Peyer's patch (tissue), 4 donors: ENCODE data around the gene SCARB1. TPM values are rescaled to one million over a fixed set of nuclear protein-coding genes. Genes with fewer than 3 reads are reported as not detected.

Experiments
- DNase-seq, 3 donors: peaks; one replicate each; pipeline ENCODE4 v3.0.0-alpha.2; 2017 to 2019
- H3K27ac ChIP-seq, 4 donors: fragments of 200-600 bp; sonication (generic); one replicate each; pipeline ENCODE4 v1.5.1; 2016 to 2019
- H3K27me3 ChIP-seq, 2 donors: fragments of 200-600 bp; sonication (generic); one replicate each; pipeline ENCODE4 v1.5.1; 2019
- H3K36me3 ChIP-seq, 3 donors: fragments of 200-600 bp; sonication (generic); one replicate each; pipeline ENCODE4 v1.5.1; 2016 to 2019
- H3K4me1 ChIP-seq, 4 donors: fragments of 200-600 bp; sonication (generic); one replicate each; pipeline ENCODE4 v1.5.1; 2016 to 2019
- H3K4me3 ChIP-seq, 4 donors: fragments of 200-600 bp; sonication (generic); 1 replicate in 3 of 4; 2 replicates in 1 of 4; pipeline ENCODE4 v1.5.1; 2016 to 2019; ENCODE audit warnings: mild to moderate bottlenecking in 1 of 4
- H3K9me3 ChIP-seq, 4 donors: fragments of 200-600 bp; sonication (generic); one replicate each; pipeline ENCODE4 v1.5.1; 2016 to 2019; ENCODE audit warnings: mild to moderate bottlenecking in 1 of 4
- POLR2A ChIP-seq, 2 donors: fragments of 450-650 bp; IDR thresholded peaks; one replicate each; pipeline ENCODE4 v1.5.1; 2017; ENCODE audit warnings: antibody characterized with exemption in 2 of 2, mild to moderate bottlenecking in 2 of 2, moderate library complexity in 2 of 2
- total RNA-seq, 4 donors: library from RNA; depleted of rRNA; stranded (reverse); fragments of >200 nt; gene quantifications; one replicate each; pipeline ENCODE4 v1.1.0, GENCODE V29; 2016
- TF ChIP-seq, protein P1 (sequence below), 6 experiments: fragments of 450-650 bp in 4 of 6; fragments of 200-600 bp in 2 of 6; sonication (generic) in 1 of 6; IDR thresholded peaks; one replicate each; pipeline ENCODE4 v1.5.1; 2017 to 2019; ENCODE audit warnings: antibody characterized with exemption in 6 of 6, mild to moderate bottlenecking in 3 of 6, moderate library complexity in 1 of 6

Gene SCARB1
- total RNA-seq, 4 donors from 2014 or later: 14.9 to 214 (median 64.6) TPM

DNA sequence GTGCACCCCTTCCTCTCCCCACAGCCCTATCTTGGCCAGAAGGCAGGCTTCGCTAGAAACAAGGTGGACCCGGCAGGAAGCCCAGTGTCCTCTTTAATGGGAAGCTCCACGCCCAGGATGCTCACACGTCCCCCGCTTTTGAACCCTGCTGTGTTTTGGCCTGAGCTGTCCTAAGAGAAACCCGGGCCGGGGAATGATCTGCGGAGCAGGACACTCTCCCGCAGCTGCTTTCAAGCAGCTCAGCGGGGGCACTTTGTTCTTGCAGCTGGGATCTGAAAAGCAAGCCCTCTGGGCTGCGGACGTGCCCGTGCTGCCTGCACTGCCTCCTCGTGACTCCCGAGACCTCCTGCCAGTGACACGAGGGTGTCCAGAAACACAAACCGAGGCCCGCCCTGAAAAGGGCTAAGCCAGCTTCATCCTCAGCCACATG is 30.0 kb downstream of the SCARB1 start:
- Histone ChIP-seq H3K4me1 (peaks cover 0 to 24% (median 0%) of the 10 kb centered on the region in 4 donors), H3K9me3 (no peaks in the 10 kb centered on the region), H3K27ac (no peak overlapping the region), H3K27me3 (no peaks in the 10 kb centered on the region), H3K36me3 (no peaks in the 10 kb centered on the region), H3K4me3 (no peak overlapping the region)
- TF ChIP-seq, protein P1, sequence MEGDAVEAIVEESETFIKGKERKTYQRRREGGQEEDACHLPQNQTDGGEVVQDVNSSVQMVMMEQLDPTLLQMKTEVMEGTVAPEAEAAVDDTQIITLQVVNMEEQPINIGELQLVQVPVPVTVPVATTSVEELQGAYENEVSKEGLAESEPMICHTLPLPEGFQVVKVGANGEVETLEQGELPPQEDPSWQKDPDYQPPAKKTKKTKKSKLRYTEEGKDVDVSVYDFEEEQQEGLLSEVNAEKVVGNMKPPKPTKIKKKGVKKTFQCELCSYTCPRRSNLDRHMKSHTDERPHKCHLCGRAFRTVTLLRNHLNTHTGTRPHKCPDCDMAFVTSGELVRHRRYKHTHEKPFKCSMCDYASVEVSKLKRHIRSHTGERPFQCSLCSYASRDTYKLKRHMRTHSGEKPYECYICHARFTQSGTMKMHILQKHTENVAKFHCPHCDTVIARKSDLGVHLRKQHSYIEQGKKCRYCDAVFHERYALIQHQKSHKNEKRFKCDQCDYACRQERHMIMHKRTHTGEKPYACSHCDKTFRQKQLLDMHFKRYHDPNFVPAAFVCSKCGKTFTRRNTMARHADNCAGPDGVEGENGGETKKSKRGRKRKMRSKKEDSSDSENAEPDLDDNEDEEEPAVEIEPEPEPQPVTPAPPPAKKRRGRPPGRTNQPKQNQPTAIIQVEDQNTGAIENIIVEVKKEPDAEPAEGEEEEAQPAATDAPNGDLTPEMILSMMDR (IDR thresholded peaks at IDR 0.05): no peak
- TF ChIP-seq POLR2A (IDR thresholded peaks at IDR 0.05): no peak
- DNase-seq: no peak

DNA sequence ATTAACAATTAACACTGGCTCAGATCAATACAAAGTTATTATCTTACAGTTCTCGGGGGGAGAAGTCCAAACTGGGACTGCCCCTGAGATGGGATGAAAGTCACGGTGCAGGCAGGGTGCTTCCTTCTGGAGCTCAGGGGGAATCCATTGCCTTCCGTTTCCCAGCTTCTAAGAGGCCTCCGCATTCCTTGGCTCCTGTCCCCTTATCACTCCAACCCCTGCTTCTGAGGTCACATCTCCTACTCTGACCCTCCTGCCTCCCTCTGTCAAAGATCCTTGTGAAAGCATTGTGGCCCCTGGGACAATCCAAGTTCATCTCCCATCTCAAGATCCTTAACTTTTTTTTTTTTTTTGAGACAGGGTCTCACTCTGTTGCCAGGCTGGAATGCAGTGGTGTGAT is 30.8 kb downstream of the SCARB1 start:
- Histone ChIP-seq H3K9me3 (no peaks in the 10 kb centered on the region), H3K4me1 (peaks cover 0 to 25% (median 0%) of the 10 kb centered on the region in 4 donors), H3K36me3 (no peaks in the 10 kb centered on the region), H3K27me3 (no peaks in the 10 kb centered on the region), H3K27ac (no peak overlapping the region), H3K4me3 (no peak overlapping the region)
- DNase-seq: no peak
- TF ChIP-seq, protein P1 (IDR thresholded peaks at IDR 0.05): no peak
- no peak for TF ChIP-seq POLR2A (IDR thresholded peaks at IDR 0.05)

DNA sequence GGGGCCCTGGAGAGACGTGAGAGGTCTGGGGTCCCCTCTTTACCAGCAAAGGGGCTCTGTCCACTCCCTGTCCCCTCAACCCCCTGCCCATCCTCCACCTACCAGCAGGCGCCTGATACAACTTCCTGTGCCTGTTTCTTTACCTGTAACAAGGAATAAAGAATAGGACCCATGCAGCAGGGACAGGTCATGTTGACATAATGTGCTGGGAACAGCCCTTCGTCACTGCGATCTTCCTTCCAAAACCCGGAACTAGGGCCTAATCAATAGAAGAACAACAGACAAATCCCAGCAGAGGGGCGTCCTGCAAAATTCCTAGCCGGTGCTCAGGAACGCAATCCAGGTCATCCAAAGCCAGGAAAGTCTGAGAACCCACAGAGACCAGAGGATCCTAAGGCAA is 32.1 kb downstream of the SCARB1 start:
- Histone ChIP-seq H3K9me3 (no peaks in the 10 kb centered on the region), H3K4me1 (peaks cover 0 to 27% (median 0%) of the 10 kb centered on the region in 4 donors), H3K36me3 (no peaks in the 10 kb centered on the region), H3K27me3 (no peaks in the 10 kb centered on the region), H3K4me3 (no peak overlapping the region), H3K27ac (no peak overlapping the region)
- no peak for DNase-seq
- TF ChIP-seq, protein P1 (IDR thresholded peaks at IDR 0.05): no peak
- no peak for TF ChIP-seq POLR2A (IDR thresholded peaks at IDR 0.05)

DNA sequence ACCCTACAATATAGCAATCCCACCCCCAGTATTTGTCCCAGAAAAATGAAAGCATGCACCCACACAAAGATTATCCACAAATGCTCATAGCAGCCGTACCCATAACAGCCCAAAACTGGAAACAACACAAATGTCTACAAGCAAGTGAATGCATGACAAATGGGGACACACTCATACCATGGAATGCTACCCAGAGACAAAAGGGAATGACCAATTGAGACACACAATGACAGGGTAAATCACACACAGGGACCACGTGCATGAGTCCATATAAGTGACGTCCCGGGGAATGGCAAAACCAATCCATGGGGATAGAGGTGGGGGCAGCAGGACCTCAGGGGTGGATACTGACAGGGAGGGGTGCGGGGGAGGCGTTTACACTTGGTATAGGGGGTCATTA is 33.4 kb downstream of the SCARB1 start:
- peaks cover 0 to 27% (median 0%) of the 10 kb centered on the region in 4 donors for H3K4me1 ChIP-seq
- H3K36me3 ChIP-seq: no peaks in the 10 kb centered on the region
- TF ChIP-seq, protein P1 (IDR thresholded peaks at IDR 0.05): no peak
- no peak for TF ChIP-seq POLR2A (IDR thresholded peaks at IDR 0.05)
- no peak overlapping the region for H3K4me3 ChIP-seq
- no peak for DNase-seq
- no peaks in the 10 kb centered on the region for H3K27me3 ChIP-seq
- no peak overlapping the region for H3K27ac ChIP-seq
- no peaks in the 10 kb centered on the region for H3K9me3 ChIP-seq

DNA sequence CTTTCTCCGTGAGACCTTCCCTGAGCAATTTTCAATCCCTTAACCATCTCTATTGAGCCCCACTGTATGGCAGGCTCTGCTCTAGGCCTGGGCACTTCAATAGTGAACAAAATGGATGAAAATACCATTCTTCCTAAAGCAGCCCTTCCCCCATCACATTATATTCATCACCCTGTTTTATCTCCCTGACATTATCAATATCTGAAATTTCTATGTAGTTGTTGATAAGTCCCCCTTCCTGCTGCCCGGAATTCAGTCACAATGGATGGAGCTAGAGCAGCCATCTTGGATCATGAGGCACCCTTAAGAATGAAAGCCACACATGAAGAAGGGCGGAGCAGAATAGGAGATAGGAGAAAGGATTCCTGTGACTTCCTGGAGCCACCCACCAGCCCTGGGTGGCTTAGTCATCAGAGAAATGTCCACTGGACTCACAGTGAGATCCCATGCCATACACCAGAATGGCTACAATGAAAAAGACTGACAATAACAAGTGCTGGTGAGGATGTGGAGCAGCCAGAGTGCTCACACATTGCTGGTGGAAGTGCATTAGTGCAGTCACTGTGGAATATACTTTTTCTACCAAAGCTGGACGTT is 33.9 kb downstream of the SCARB1 start:
- peaks cover 0 to 27% (median 0%) of the 10 kb centered on the region in 4 donors for H3K4me1 ChIP-seq
- H3K27ac ChIP-seq: peak overlapping the region in 1 of 4 donors; percentile 77

More for the DNA sequence above, 33.9 kb downstream of the SCARB1 start:
- Histone ChIP-seq H3K9me3 (no peaks in the 10 kb centered on the region), H3K4me3 (no peak overlapping the region), H3K27me3 (no peaks in the 10 kb centered on the region), H3K36me3 (no peaks in the 10 kb centered on the region)
- no peak for TF ChIP-seq POLR2A (IDR thresholded peaks at IDR 0.05)
- TF ChIP-seq, protein P1 (IDR thresholded peaks at IDR 0.05): no peak
- DNase-seq: no peak
